Karpas-422 (cell line): ENCODE results near the gene CX3CL1. TPM values are rescaled to one million over a fixed set of nuclear protein-coding genes. Genes with fewer than 3 reads are reported as not detected.
A peak's percentile ranks its signal among the peaks of the same experiment; 100 is the strongest.

Source experiments
- DNase-seq: peaks from one replicate; pipeline ENCODE4 v3.0.0-alpha.2; 2015
- H2AFZ ChIP-seq: fragments of 200-600 bp; sonication (generic); 2 replicates; pipeline ENCODE4 v1.6.1; 2014; ENCODE audit warnings: antibody characterized with exemption, low read length, mixed read lengths
- H3K27ac ChIP-seq: fragments of 200-600 bp; sonication (generic); 2 replicates; pipeline ENCODE4 v1.5.1; 2014; ENCODE audit warnings: mild to moderate bottlenecking, low read length, moderate library complexity
- H3K27me3 ChIP-seq: fragments of 200-600 bp; sonication (generic); 2 replicates; pipeline ENCODE4 v1.6.1; 2014; ENCODE audit warnings: low read length, mixed read lengths
- H3K36me3 ChIP-seq: fragments of 200-600 bp; sonication (generic); 2 replicates; pipeline ENCODE4 v1.6.1; 2014; ENCODE audit warnings: low read length, mixed read lengths; ENCODE audit not compliant: insufficient read depth
- H3K4me1 ChIP-seq: fragments of 200-600 bp; sonication (generic); 2 replicates; pipeline ENCODE4 v1.6.1; 2014; ENCODE audit warnings: mild to moderate bottlenecking, low read length, mixed read lengths
- H3K4me2 ChIP-seq: fragments of 200-600 bp; sonication (generic); 2 replicates; pipeline ENCODE4 v1.6.1; 2014; ENCODE audit warnings: low read length, low read depth, mild to moderate bottlenecking; ENCODE audit not compliant: poor library complexity, severe bottlenecking
- H3K4me3 ChIP-seq: fragments of 200-600 bp; sonication (generic); 2 replicates; pipeline ENCODE4 v1.5.1; 2014; ENCODE audit warnings: mild to moderate bottlenecking, antibody characterized with exemption, low read length, mixed read lengths
- H3K79me2 ChIP-seq: fragments of 200-600 bp; sonication (generic); 2 replicates; pipeline ENCODE4 v1.6.1; 2014; ENCODE audit warnings: mild to moderate bottlenecking, low read length, mixed read lengths
- H3K9ac ChIP-seq: fragments of 200-600 bp; sonication (generic); 2 replicates; pipeline ENCODE4 v1.6.0; 2014; ENCODE audit warnings: low read length
- H3K9me2 ChIP-seq: fragments of 200-600 bp; sonication (generic), shearing (Covaris generic); replicated peaks from 2 replicates; pipeline ENCODE4 v1.6.0; 2014; ENCODE audit warnings: mild to moderate bottlenecking, low read length, moderate library complexity; ENCODE audit not compliant: insufficient read depth
- H3K9me3 ChIP-seq: fragments of 300-700, 200-600 bp; sonication (generic); 2 replicates; pipeline ENCODE4 v1.6.1; 2014; ENCODE audit warnings: low read length, mixed read lengths
- H4K20me1 ChIP-seq: fragments of 200-600 bp; sonication (generic); 2 replicates; pipeline ENCODE4 v1.6.1; 2014; ENCODE audit warnings: mild to moderate bottlenecking, antibody characterized with exemption, low read length, low read depth; ENCODE audit not compliant: insufficient read depth
- total RNA-seq: library from RNA; depleted of rRNA; stranded (reverse); fragments of >200 nt; shearing (Covaris generic); gene quantifications from 2 replicates; pipeline ENCODE4 v1.2.3, GENCODE V29; 2014; ENCODE audit warnings: low replicate concordance

Gene CX3CL1
- total RNA-seq, 1 experiment from 2014 or later: not detected

DNA sequence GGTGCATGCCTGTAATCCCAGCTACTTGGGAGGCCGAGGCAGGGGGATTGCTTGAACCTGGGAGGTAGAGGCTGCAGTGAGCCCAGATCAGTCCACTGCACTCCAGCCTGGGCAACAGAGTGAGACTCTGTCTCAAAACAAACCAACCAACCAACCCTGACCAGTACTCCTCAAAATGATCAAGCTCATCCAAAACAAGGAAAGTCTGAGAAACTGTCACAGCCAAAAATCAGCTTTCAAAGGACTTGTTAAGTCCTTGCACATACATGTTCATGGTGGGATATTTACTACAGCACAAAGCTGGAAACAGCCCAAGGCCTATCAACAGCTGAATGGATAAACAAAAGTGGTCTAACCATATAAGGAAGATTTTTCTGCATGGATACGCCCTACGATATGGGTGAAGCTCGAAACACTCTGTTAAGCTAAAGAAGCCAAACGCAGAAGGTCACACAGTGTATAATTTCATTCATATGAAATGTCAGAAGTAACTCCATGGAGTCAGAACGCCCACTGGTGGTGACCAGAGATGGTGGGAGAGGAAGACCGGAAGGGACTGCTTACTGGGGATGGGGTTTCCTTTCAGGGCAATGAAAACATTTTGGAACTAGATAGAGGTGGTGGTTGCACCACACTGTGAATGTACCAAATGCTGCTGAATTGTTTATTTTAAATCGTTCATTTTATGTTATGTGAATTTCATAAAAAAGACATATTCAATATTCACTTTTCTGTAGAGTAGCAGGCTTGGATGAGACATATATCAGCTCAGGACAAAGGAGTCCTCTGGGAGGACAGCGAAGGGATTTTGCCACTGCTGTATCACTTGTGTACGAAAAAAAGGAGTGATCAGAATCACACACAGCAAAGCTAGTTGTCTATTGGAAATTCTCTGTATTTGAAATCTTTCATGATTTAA, 50.0 kb downstream of the CX3CL1 start:
- H3K9me3 ChIP-seq: no peaks in the 10 kb centered on the region
- no peak overlapping the region for H2AFZ ChIP-seq
- peak; percentile 69 for DNase-seq
- H3K9me2 ChIP-seq: no peaks in the 10 kb centered on the region
- H3K4me1 ChIP-seq: peaks cover 9% of the 10 kb centered on the region
- no peaks in the 10 kb centered on the region for H3K36me3 ChIP-seq
- H3K9ac ChIP-seq: no peak overlapping the region
- no peaks in the 10 kb centered on the region for H3K27me3 ChIP-seq
- H3K4me3 ChIP-seq: no peak overlapping the region
- no peaks in the 10 kb centered on the region for H3K79me2 ChIP-seq
- no peaks in the 10 kb centered on the region for H4K20me1 ChIP-seq
- H3K4me2 ChIP-seq: no peak overlapping the region
- no peak overlapping the region for H3K27ac ChIP-seq

DNA sequence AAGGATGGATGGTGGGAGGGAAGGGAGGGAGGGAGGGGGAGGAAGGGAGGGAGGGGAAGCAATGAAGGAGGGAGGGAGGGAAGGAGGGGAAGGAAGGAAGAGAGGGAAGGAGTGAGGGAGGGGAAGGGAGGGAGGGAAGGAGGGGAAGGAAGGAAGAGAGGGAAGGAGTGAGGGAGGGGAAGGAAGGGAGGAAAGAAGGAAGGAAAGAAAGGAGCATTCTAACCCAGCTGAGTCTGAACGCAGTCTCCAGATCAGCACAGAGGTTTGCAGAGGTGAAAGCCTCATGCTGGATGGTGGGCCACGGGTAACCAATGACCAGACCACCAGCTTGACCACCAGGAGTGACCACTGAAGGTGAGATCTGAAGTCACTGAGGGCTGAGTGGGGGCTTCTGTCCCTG, 50.9 kb downstream of the CX3CL1 start:
- Histone ChIP-seq H3K79me2 (no peaks in the 10 kb centered on the region), H4K20me1 (no peaks in the 10 kb centered on the region), H3K9ac (no peak overlapping the region), H3K4me1 (peaks cover 9% of the 10 kb centered on the region), H3K9me3 (no peaks in the 10 kb centered on the region), H3K4me3 (no peak overlapping the region), H2AFZ (no peak overlapping the region), H3K27ac (no peak overlapping the region), H3K9me2 (no peaks in the 10 kb centered on the region), H3K36me3 (0 out of 2 replicates have a peak, but pooled peaks cover 3% of the 10 kb centered on the region), H3K27me3 (no peaks in the 10 kb centered on the region), H3K4me2 (no peak overlapping the region)
- DNase-seq: no peak

DNA sequence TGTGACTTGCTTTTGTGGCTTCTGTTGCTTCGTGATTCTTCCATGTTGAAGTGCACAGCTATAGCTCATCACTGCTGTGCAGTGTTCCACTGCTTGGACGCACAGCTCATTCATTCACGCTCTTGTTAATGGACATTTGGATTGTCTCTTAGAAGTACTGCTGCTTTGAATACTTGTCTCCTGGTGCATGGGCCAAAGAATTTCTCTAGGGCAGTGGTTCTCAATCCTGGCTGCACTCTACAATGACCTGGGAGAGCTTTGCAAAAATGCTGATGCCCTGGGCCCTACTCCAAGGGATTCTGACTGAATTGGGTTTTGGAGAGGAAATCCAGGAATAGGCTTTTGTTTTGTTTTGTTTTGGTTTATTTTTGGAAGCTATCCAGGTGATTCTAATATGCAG, 52.3 kb downstream of the CX3CL1 start:
- 0 out of 2 replicates have a peak, but pooled peaks cover 9% of the 10 kb centered on the region for H3K36me3 ChIP-seq
- H3K4me1 ChIP-seq: no peaks in the 10 kb centered on the region
- H3K9me2 ChIP-seq: no peaks in the 10 kb centered on the region
- DNase-seq: no peak
- no peaks in the 10 kb centered on the region for H4K20me1 ChIP-seq
- H2AFZ ChIP-seq: no peak overlapping the region
- no peaks in the 10 kb centered on the region for H3K27me3 ChIP-seq
- H3K27ac ChIP-seq: no peak overlapping the region
- no peak overlapping the region for H3K9ac ChIP-seq
- H3K9me3 ChIP-seq: no peaks in the 10 kb centered on the region
- no peak overlapping the region for H3K4me3 ChIP-seq
- no peaks in the 10 kb centered on the region for H3K79me2 ChIP-seq
- H3K4me2 ChIP-seq: no peak overlapping the region

DNA sequence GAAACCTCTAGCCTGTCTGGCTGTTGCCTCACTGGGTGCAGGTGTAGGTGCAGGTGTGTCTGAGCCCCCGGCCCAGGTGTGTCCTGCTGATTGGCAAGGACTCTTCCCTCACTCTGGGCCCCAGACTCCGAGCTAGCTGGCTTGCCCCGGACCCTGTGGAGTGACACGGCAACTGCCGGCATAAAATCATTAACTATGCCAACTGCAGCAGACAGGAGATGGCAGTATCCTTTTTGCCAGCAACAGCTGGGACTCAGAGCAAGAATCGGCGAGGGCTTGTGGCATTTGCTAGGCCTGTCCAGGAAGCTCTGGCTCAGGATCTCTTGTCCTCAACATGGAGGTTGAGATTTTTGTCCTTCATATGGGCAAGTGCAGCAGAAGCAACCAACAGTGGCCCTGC, 54.1 kb downstream of the CX3CL1 start:
- H3K9me3 ChIP-seq: no peaks in the 10 kb centered on the region
- H3K79me2 ChIP-seq: no peaks in the 10 kb centered on the region
- H3K36me3 ChIP-seq: peaks cover 21% of the 10 kb centered on the region; the same call in 1 of the 2 replicates
- H3K4me2 ChIP-seq: no peak overlapping the region
- H3K4me1 ChIP-seq: no peaks in the 10 kb centered on the region
- H3K9me2 ChIP-seq: no peaks in the 10 kb centered on the region
- no peaks in the 10 kb centered on the region for H3K27me3 ChIP-seq
- no peak for DNase-seq
- H2AFZ ChIP-seq: no peak overlapping the region
- H4K20me1 ChIP-seq: no peaks in the 10 kb centered on the region
- no peak overlapping the region for H3K4me3 ChIP-seq
- no peak overlapping the region for H3K27ac ChIP-seq
- H3K9ac ChIP-seq: no peak overlapping the region

DNA sequence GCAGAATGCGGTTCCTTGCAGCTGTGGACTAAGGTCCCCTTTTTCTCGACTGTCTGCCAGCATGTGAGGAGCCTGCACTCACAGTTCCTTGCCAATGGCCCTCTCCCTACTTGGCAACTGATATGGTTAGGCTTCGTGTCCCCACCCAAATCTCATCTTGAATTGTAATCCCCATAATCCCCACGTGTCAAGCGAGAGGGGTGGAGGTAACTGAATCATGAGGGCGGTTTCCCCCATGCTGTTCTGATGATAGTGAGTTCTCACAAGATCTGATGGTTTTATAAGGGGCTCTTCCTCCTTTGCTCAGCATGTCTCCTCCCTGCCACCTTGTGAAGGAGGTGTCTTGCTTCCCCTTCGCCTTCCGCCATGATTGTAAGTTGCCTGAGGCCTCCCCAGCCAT, 55.0 kb downstream of the CX3CL1 start:
- Histone ChIP-seq H2AFZ (no peak overlapping the region), H3K36me3 (peaks cover 26% of the 10 kb centered on the region; the same call in 1 of the 2 replicates), H3K4me2 (no peak overlapping the region), H3K9ac (no peak overlapping the region), H3K4me1 (no peaks in the 10 kb centered on the region), H3K4me3 (no peak overlapping the region), H3K9me3 (no peaks in the 10 kb centered on the region), H3K27ac (no peak overlapping the region), H3K9me2 (no peaks in the 10 kb centered on the region), H4K20me1 (no peaks in the 10 kb centered on the region), H3K27me3 (no peaks in the 10 kb centered on the region), H3K79me2 (no peaks in the 10 kb centered on the region)
- no peak for DNase-seq

DNA sequence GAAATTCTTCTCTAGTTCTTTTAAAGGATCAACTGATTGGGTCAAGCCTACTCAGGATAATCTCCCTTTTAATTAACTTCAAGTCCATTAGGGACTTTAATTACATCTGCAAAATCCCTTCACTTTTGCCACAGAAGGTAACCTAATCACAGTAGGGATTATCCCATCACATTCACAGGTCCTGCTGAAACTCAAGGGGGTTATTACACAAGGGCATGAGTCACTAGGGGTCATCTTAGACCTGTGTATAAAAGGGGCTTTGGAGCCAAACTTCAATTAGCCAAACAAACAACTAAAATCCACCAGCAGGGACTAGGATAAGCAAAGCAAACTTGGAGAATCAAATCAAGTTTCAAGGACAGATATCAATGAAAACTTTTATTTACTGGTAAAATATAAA, 55.5 kb downstream of the CX3CL1 start:
- no peak overlapping the region for H3K9ac ChIP-seq
- peaks cover 31% of the 10 kb centered on the region; the same call in 1 of the 2 replicates for H3K36me3 ChIP-seq
- no peak for DNase-seq

DNA sequence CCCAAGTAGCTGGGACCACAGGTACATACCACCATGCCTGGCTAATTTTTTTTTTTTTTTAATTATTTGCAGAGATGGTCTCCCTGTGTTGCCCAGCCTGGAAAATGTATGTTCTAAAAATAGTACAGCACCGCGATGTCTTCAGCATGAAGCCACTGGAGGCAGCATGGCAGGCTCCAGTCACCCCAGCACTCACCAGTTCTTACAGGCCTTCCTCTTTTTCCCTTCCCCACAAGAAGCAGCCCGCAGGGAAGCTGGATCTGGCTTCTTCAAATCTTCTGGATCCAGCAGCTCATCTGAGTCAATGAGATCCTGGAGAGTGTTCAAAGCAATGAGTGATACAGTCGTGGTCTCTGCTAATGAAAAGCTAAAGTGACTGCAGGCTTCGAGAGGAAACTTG, 58.7 kb downstream of the CX3CL1 start:
- H3K79me2 ChIP-seq: no peaks in the 10 kb centered on the region

More for the DNA sequence above, 55.5 kb downstream of the CX3CL1 start:
- no peaks in the 10 kb centered on the region for H3K9me2 ChIP-seq
- H3K79me2 ChIP-seq: no peaks in the 10 kb centered on the region
- H3K4me1 ChIP-seq: no peaks in the 10 kb centered on the region
- no peaks in the 10 kb centered on the region for H3K9me3 ChIP-seq
- H3K27me3 ChIP-seq: no peaks in the 10 kb centered on the region
- H3K27ac ChIP-seq: no peak overlapping the region
- H3K4me2 ChIP-seq: no peak overlapping the region
- H2AFZ ChIP-seq: no peak overlapping the region
- H3K4me3 ChIP-seq: no peak overlapping the region
- H4K20me1 ChIP-seq: no peaks in the 10 kb centered on the region

DNA sequence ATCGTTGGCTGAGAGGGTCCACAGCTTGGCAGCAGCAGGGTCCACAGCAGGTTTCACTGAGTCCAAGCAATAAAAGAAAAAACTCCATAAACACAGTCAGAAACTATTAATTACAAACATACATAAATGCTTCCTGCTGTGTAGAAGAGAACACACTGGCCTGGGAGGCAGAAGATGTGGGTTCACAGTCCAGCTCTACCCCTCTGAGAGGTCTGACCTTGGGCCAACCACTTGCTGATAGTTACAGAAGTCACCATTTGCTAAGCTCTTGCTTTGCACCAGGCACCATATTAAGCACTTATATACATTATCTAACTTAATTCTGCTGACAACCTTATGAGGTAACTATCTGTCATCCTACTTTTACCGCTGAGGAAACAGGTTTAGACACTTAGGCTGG, 60.2 kb downstream of the CX3CL1 start:
- Histone ChIP-seq H4K20me1 (no peaks in the 10 kb centered on the region), H2AFZ (no peak overlapping the region), H3K9me3 (no peaks in the 10 kb centered on the region), H3K79me2 (no peaks in the 10 kb centered on the region; the same call in 1 of the 2 replicates), H3K9ac (no peak overlapping the region), H3K36me3 (peaks cover 52% of the 10 kb centered on the region; the same call in 1 of the 2 replicates), H3K4me2 (no peak overlapping the region), H3K4me1 (no peaks in the 10 kb centered on the region), H3K9me2 (no peaks in the 10 kb centered on the region), H3K27me3 (no peaks in the 10 kb centered on the region), H3K27ac (no peak overlapping the region), H3K4me3 (no peak overlapping the region)
- no peak for DNase-seq

More for the DNA sequence above, 58.7 kb downstream of the CX3CL1 start:
- Histone ChIP-seq H3K4me3 (no peak overlapping the region), H3K9ac (no peak overlapping the region), H3K9me2 (no peaks in the 10 kb centered on the region), H3K27ac (no peak overlapping the region), H3K36me3 (peaks cover 49% of the 10 kb centered on the region; the same call in 1 of the 2 replicates), H3K9me3 (no peaks in the 10 kb centered on the region), H3K4me2 (no peak overlapping the region), H3K27me3 (no peaks in the 10 kb centered on the region), H2AFZ (no peak overlapping the region), H4K20me1 (no peaks in the 10 kb centered on the region), H3K4me1 (no peaks in the 10 kb centered on the region)
- DNase-seq: no peak
